Fibroblast of lung (primary cell): Measurements from ENCODE around the gene OTOP2. TPM values are rescaled to one million over a fixed set of nuclear protein-coding genes. Genes with fewer than 3 reads are reported as not detected.

Source experiments
- DNase-seq, 2 donors: peaks; one replicate each; pipeline versions ENCODE4 v3.0.0 to v3.0.0-alpha.2; 2010; ENCODE audit warnings: low read depth in 2 of 2
- H2AFZ ChIP-seq: 2 replicates; pipeline ENCODE4 v1.5.1; 2012; ENCODE audit warnings: low read length, control low read depth, inconsistent platforms
- H3K27ac ChIP-seq: 2 replicates; pipeline ENCODE4 v1.5.1; 2011; ENCODE audit warnings: low read length, control low read depth; ENCODE audit not compliant: insufficient read depth
- H3K27me3 ChIP-seq: 2 replicates; pipeline ENCODE4 v1.5.1; 2011; ENCODE audit warnings: mild to moderate bottlenecking, low read length; ENCODE audit not compliant: control insufficient read depth, insufficient read depth
- H3K36me3 ChIP-seq: 2 replicates; pipeline ENCODE4 v1.5.1; 2011; ENCODE audit warnings: low read length; ENCODE audit not compliant: control insufficient read depth, insufficient read depth
- H3K4me1 ChIP-seq: 2 replicates; pipeline ENCODE4 v1.5.1; 2011; ENCODE audit warnings: low read length; ENCODE audit not compliant: control insufficient read depth, insufficient read depth; ENCODE audit errors: extremely low read depth
- H3K4me2 ChIP-seq: 2 replicates; pipeline ENCODE4 v1.5.1; 2011; ENCODE audit warnings: low read length, control low read depth; ENCODE audit not compliant: insufficient read depth; ENCODE audit errors: extremely low read depth
- H3K4me3 ChIP-seq, 4 experiments: fragments of 200-600 bp in 1 of 4; sonication (generic) in 1 of 4; replicated peaks in 1 of 4; 2 replicates each; pipeline ENCODE4 v1.5.1; 2011 to 2016; ENCODE audit warnings: low read length in 4 of 4, low read depth in 3 of 4, mild to moderate bottlenecking in 3 of 4, control low read depth in 2 of 4, inconsistent platforms in 1 of 4, mixed read lengths in 1 of 4; ENCODE audit not compliant: insufficient read depth in 1 of 4; ENCODE audit errors: control extremely low read depth in 1 of 4
- H3K79me2 ChIP-seq: 2 replicates; pipeline ENCODE4 v1.5.1; 2012; ENCODE audit warnings: mild to moderate bottlenecking, low read length, inconsistent platforms; ENCODE audit not compliant: control insufficient read depth, insufficient read depth
- H3K9ac ChIP-seq: 2 replicates; pipeline ENCODE4 v1.5.1; 2011; ENCODE audit warnings: mild to moderate bottlenecking, low read length, control low read depth; ENCODE audit not compliant: insufficient read depth
- H3K9me3 ChIP-seq: 2 replicates; pipeline ENCODE4 v1.5.1; 2012; ENCODE audit warnings: low read depth, low read length; ENCODE audit not compliant: control insufficient read depth, insufficient read depth
- H4K20me1 ChIP-seq: 2 replicates; pipeline ENCODE4 v1.5.1; 2011; ENCODE audit warnings: low read length; ENCODE audit not compliant: control insufficient read depth, insufficient read depth; ENCODE audit errors: extremely low read depth
- EZH2 ChIP-seq: IDR thresholded peaks from 2 replicates; pipeline ENCODE4 v1.5.1; 2012; ENCODE audit warnings: low read length, control low read depth, mild to moderate bottlenecking; ENCODE audit errors: missing control alignments
- polyA plus RNA-seq, 2 donors: library from polyadenylated mRNA; depleted of rRNA in 1 of 2; stranded (reverse) in 1 of 2; unstranded in 1 of 2; fragments of >200 nt; gene quantifications; 2 replicates each; pipeline ENCODE4 v1.2.1, GENCODE V29; 2011 to 2012; ENCODE audit warnings: missing spikeins in 1 of 2
- total RNA-seq: library from RNA; depleted of rRNA; stranded (reverse); fragments of >200 nt; gene quantifications from 2 replicates; pipeline ENCODE4 v1.2.1, GENCODE V29; 2014
- TF ChIP-seq, protein P1 (sequence below), 2 donors: IDR thresholded peaks in 1 of 2; conservative IDR thresholded peaks in 1 of 2; 1 replicate in 1 of 2; 2 replicates in 1 of 2; pipeline ENCODE4 v1.5.1; 2011 to 2012; ENCODE audit warnings: low read length in 2 of 2, control low read depth in 1 of 2, inconsistent platforms in 1 of 2, low read depth in 1 of 2, mild to moderate bottlenecking in 1 of 2

The OTOP2 gene
- total and polyA plus RNA-seq, 2 donors (not counting 1 experiment from before 2014, with no cell fraction given) = not detected

- no peaks in the 10 kb centered on the region for H3K36me3 ChIP-seq
- H3K4me1 ChIP-seq = no peaks in the 10 kb centered on the region
- H3K27me3 ChIP-seq = peaks cover 17% of the 10 kb centered on the region
- no peak overlapping the region for H3K4me3 ChIP-seq
- no peak overlapping the region for H3K4me2 ChIP-seq
- no peak for DNase-seq
- no peaks in the 10 kb centered on the region for H3K79me2 ChIP-seq
- no peak overlapping the region for H3K9ac ChIP-seq
- H2AFZ ChIP-seq = no peak overlapping the region
- TF ChIP-seq, protein P1, sequence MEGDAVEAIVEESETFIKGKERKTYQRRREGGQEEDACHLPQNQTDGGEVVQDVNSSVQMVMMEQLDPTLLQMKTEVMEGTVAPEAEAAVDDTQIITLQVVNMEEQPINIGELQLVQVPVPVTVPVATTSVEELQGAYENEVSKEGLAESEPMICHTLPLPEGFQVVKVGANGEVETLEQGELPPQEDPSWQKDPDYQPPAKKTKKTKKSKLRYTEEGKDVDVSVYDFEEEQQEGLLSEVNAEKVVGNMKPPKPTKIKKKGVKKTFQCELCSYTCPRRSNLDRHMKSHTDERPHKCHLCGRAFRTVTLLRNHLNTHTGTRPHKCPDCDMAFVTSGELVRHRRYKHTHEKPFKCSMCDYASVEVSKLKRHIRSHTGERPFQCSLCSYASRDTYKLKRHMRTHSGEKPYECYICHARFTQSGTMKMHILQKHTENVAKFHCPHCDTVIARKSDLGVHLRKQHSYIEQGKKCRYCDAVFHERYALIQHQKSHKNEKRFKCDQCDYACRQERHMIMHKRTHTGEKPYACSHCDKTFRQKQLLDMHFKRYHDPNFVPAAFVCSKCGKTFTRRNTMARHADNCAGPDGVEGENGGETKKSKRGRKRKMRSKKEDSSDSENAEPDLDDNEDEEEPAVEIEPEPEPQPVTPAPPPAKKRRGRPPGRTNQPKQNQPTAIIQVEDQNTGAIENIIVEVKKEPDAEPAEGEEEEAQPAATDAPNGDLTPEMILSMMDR (conservative IDR thresholded peaks at IDR 0.05 in 1 of 2, IDR thresholded peaks at IDR 0.05 in 1 of 2; ENCODE audit: low read depth in 1 of 2, low read length in 2 of 2) = no peak
- no peak for TF ChIP-seq EZH2
- H3K9me3 ChIP-seq = no peaks in the 10 kb centered on the region
- no peaks in the 10 kb centered on the region for H4K20me1 ChIP-seq
- H3K27ac ChIP-seq = no peak overlapping the region
Measured at GRCh38 chr17:74946641-74947040, 22.6 kb downstream of the OTOP2 start.

GRCh38 chr17:74947041-74947754 is 23.1 kb downstream of the OTOP2 start:
- no peaks in the 10 kb centered on the region for H3K4me1 ChIP-seq
- no peak overlapping the region for H3K4me2 ChIP-seq
- no peak overlapping the region for H3K27ac ChIP-seq
- H2AFZ ChIP-seq = no peak overlapping the region
- H3K27me3 ChIP-seq = peaks cover 15% of the 10 kb centered on the region
- no peaks in the 10 kb centered on the region for H3K79me2 ChIP-seq
- H3K36me3 ChIP-seq = no peaks in the 10 kb centered on the region
- no peak overlapping the region for H3K4me3 ChIP-seq
- no peak overlapping the region for H3K9ac ChIP-seq
- H4K20me1 ChIP-seq = no peaks in the 10 kb centered on the region
- DNase-seq = no peak
- no peaks in the 10 kb centered on the region for H3K9me3 ChIP-seq
- no peak for TF ChIP-seq EZH2
- TF ChIP-seq, protein P1 (conservative IDR thresholded peaks at IDR 0.05 in 1 of 2, IDR thresholded peaks at IDR 0.05 in 1 of 2; ENCODE audit: low read depth in 1 of 2, low read length in 2 of 2) = no peak

DNA sequence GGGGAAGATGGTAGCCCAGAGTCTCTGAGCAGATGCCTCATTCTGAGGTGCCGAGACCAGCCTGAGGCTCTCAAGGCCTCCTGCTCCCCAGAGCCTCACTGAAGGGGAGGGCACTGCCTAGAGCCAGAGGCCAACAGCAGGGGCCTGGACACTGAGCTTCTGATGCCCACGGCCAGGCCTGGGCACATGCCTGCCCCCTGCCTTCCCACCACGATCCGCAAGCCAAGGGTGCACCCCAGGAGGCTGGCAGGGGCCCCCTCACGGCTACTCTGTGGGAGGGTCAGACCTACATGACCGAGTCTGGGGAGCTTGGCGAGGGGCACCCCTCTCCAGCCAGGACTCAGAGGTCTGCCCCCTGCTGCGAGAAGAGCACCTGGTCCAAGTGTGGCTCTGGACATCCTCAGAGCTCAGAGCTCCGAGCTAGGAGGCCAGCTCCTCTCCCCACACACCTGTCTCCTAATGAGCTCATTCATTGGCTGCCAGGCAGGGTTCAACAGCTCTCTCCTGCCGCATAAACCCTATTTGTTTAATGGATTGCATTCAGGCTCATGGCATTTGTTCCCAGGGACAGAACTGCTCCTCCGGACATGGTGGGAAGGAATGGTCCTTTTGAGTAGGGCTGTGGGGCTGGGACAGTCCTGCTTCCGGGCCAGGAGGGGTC is 25.5 kb downstream of the OTOP2 start:
- no peak overlapping the region for H2AFZ ChIP-seq
- TF ChIP-seq EZH2 = no peak
- TF ChIP-seq, protein P1 (conservative IDR thresholded peaks at IDR 0.05 in 1 of 2, IDR thresholded peaks at IDR 0.05 in 1 of 2; ENCODE audit: low read depth in 1 of 2, low read length in 2 of 2) = no peak
- H3K36me3 ChIP-seq = no peaks in the 10 kb centered on the region
- no peak overlapping the region for H3K27ac ChIP-seq
- peaks cover 9% of the 10 kb centered on the region for H3K27me3 ChIP-seq
- H3K4me1 ChIP-seq = no peaks in the 10 kb centered on the region
- no peak overlapping the region for H3K4me2 ChIP-seq
- no peaks in the 10 kb centered on the region for H4K20me1 ChIP-seq
- H3K9me3 ChIP-seq = no peaks in the 10 kb centered on the region
- H3K79me2 ChIP-seq = no peaks in the 10 kb centered on the region
- no peak for DNase-seq
- H3K4me3 ChIP-seq = no peak overlapping the region
- H3K9ac ChIP-seq = no peak overlapping the region
